Endodermal cell (in vitro differentiated cells): ENCODE data around the gene NSG1. TPM values are rescaled to one million over a fixed set of nuclear protein-coding genes. Genes with fewer than 3 reads are reported as not detected.

Experiments
- DNase-seq: peaks from one replicate; pipeline ENCODE4 v3.0.0-alpha.2; 2017
- H3K27ac ChIP-seq: 2 replicates; pipeline ENCODE4 v1.5.1; 2013; ENCODE audit warnings: mild to moderate bottlenecking, low read depth, low read length, moderate library complexity
- H3K27me3 ChIP-seq: 2 replicates; pipeline ENCODE4 v1.6.1; 2013; ENCODE audit warnings: mild to moderate bottlenecking, low read length, moderate library complexity; ENCODE audit not compliant: insufficient read depth, control insufficient read depth, poor library complexity, severe bottlenecking
- H3K36me3 ChIP-seq: 2 replicates; pipeline ENCODE4 v1.7.0; 2013; ENCODE audit warnings: mild to moderate bottlenecking, low read length, moderate library complexity; ENCODE audit not compliant: control insufficient read depth, insufficient read depth
- H3K4me1 ChIP-seq: one replicate; pipeline ENCODE4 v1.7.0; 2013; ENCODE audit warnings: low read length; ENCODE audit not compliant: control insufficient read depth, insufficient read depth
- H3K4me3 ChIP-seq: 2 replicates; pipeline ENCODE4 v1.5.1; 2013; ENCODE audit warnings: mild to moderate bottlenecking, low read length, moderate library complexity
- H3K9ac ChIP-seq: 2 replicates; pipeline ENCODE4 v1.6.1; 2013; ENCODE audit warnings: mild to moderate bottlenecking, low read length, moderate library complexity; ENCODE audit not compliant: poor library complexity, severe bottlenecking; ENCODE audit errors: extremely low read depth
- H3K9me3 ChIP-seq: 2 replicates; pipeline ENCODE4 v1.6.1; 2013; ENCODE audit warnings: mild to moderate bottlenecking, low read length, moderate library complexity; ENCODE audit not compliant: control insufficient read depth
- H3K27ac Mint-ChIP-seq: 2 replicates; pipeline ENCODE4 v1.8.0; 2020; ENCODE audit warnings: mixed read lengths
- H3K27me3 Mint-ChIP-seq: 2 replicates; pipeline ENCODE4 v1.8.0; 2021; ENCODE audit warnings: mild to moderate bottlenecking, mixed read lengths; ENCODE audit not compliant: insufficient read depth
- H3K36me3 Mint-ChIP-seq: 2 replicates; pipeline ENCODE4 v1.8.0; 2020; ENCODE audit warnings: low read depth, mixed read lengths
- H3K4me1 Mint-ChIP-seq: 2 replicates; pipeline ENCODE4 v1.8.0; 2020; ENCODE audit warnings: mixed read lengths
- H3K4me3 Mint-ChIP-seq: 2 replicates; pipeline ENCODE4 v1.8.0; 2020; ENCODE audit warnings: mild to moderate bottlenecking, moderate library complexity, mixed read lengths
- H3K9me3 Mint-ChIP-seq: 2 replicates; pipeline ENCODE4 v1.8.0; 2020; ENCODE audit warnings: mild to moderate bottlenecking, mixed read lengths
- CTCF ChIP-seq: fragments of 200-600 bp; sonication (generic); conservative IDR thresholded peaks from 2 replicates; pipeline ENCODE4 v1.5.0; 2021; ENCODE audit warnings: antibody characterized with exemption, mild to moderate bottlenecking
- WGBS, 2 experiments: methylation state at CpG; one replicate each; pipeline versions ENCODE4 v1.1.5 to v1.1.7; 2013; ENCODE audit warnings: missing lambda C conversion rate in 2 of 2, mixed read lengths in 1 of 2; ENCODE audit not compliant: insufficient coverage in 1 of 2, insufficient read length in 1 of 2; 5-methylcytosine and 5-hydroxymethylcytosine counted together
- total RNA-seq, 2 donors: library from RNA; stranded (reverse); fragmentation: NEBNext Ultra II Directional in 1 of 2; extraction: Animal tissue kit (Norgen Biotek cat#: 25700) in 1 of 2; gene quantifications; 2 replicates in 1 of 2; 3 replicates in 1 of 2; pipeline ENCODE4 v1.2.1, GENCODE V29; 2021

NSG1 gene
- total RNA-seq, 2 donors from 2014 or later = 1.8 to 6.0 TPM

- TF ChIP-seq CTCF = no peak
- H3K27ac ChIP-seq = no peak overlapping the region
- no peak overlapping the region for H3K9ac ChIP-seq
- H3K4me3 ChIP-seq = no peak overlapping the region
- H3K27me3 Mint-ChIP-seq = no peaks in the 10 kb centered on the region
- H3K36me3 ChIP-seq = peaks cover 5% of the 10 kb centered on the region
- no peaks in the 10 kb centered on the region for H3K9me3 ChIP-seq
- peaks cover 4% of the 10 kb centered on the region for H3K4me1 ChIP-seq
- peaks cover 5% of the 10 kb centered on the region for H3K9me3 Mint-ChIP-seq
- 93 to 100% methylated on average over 5 to 6 of the region's 7 CpGs for WGBS, 2 experiments
- no peak overlapping the region for H3K4me3 Mint-ChIP-seq
- no peaks in the 10 kb centered on the region for H3K27me3 ChIP-seq
- H3K27ac Mint-ChIP-seq = no peak overlapping the region
- DNase-seq = no peak
- H3K4me1 Mint-ChIP-seq = peaks cover 20% of the 10 kb centered on the region
- H3K36me3 Mint-ChIP-seq = peaks cover 16% of the 10 kb centered on the region
These were observed 26.9 kb downstream of the NSG1 start for GRCh38 chr4:4413806-4414205.

GRCh38 chr4:4415107-4415805 is 28.4 kb downstream of the NSG1 start:
- peaks cover 4% of the 10 kb centered on the region for H3K4me1 ChIP-seq
- H3K4me3 Mint-ChIP-seq = no peak overlapping the region
- H3K36me3 ChIP-seq = peaks cover 16% of the 10 kb centered on the region
- no peaks in the 10 kb centered on the region for H3K9me3 ChIP-seq
- no peak overlapping the region for H3K27ac ChIP-seq
- H3K36me3 Mint-ChIP-seq = peaks cover 23% of the 10 kb centered on the region
- no peak overlapping the region for H3K27ac Mint-ChIP-seq
- H3K9me3 Mint-ChIP-seq = peaks cover 5% of the 10 kb centered on the region
- 94% methylated on average over 9 to 19 of the region's 19 CpGs for WGBS, 2 experiments
- no peaks in the 10 kb centered on the region for H3K27me3 Mint-ChIP-seq
- H3K4me1 Mint-ChIP-seq = peaks cover 20% of the 10 kb centered on the region
- no peak for TF ChIP-seq CTCF
- no peak for DNase-seq
- no peaks in the 10 kb centered on the region for H3K27me3 ChIP-seq
- H3K9ac ChIP-seq = no peak overlapping the region
- H3K4me3 ChIP-seq = no peak overlapping the region

DNA sequence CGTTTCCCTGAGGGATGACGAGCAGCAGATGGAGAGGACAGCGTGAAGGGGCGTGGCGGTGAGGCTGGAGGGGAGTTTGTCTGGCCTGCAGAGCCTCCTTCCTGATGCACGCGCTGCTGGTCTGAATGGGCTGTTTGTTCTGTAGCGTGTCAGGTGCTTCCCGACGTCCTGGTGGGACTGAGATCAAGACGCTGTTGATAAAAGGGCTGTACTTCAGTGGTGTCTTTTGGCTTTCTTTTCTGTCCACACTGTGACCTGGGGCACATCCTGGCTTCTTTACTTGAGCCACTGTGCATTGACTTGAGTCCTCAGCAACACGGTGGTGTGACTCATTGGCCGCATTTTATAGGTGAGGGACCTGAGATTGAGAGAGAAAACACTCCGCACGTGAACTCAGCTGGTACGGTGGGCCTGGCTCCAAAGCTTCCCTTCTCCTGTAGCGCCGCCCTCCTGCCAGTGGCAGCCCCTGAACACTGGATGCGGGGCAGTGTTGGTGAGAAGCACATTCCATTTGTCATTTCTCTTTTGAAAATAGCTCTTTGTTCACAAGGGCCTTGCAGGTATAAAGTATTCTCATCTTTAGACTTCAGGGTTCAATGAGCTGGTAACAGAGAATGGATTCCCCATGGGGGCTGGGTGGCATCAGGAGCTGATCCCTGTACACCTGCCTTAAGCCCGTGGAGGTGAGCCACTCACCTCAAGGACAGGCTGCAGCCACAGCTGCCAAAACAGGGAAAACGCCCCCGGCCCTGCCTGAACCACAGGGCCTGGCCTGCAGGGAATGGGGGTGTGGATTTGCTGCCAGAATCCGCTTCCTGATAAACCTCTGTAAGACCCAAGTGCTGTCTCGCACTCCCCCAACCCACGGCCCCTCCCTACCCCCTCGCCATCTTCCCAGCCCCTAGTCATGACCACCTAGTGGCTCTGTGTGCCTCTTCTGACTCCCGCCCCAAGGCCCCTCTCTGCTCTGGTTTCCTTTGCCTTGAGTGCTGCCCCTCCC is 29.2 kb downstream of the NSG1 start:
- H3K4me1 ChIP-seq = peaks cover 4% of the 10 kb centered on the region
- H3K9me3 Mint-ChIP-seq = peaks cover 5% of the 10 kb centered on the region
- H3K36me3 Mint-ChIP-seq = peaks cover 31% of the 10 kb centered on the region
- peaks cover 20% of the 10 kb centered on the region for H3K4me1 Mint-ChIP-seq
- H3K9me3 ChIP-seq = no peaks in the 10 kb centered on the region
- no peak overlapping the region for H3K27ac Mint-ChIP-seq
- no peak for TF ChIP-seq CTCF
- no peaks in the 10 kb centered on the region for H3K27me3 ChIP-seq
- H3K36me3 ChIP-seq = peaks cover 24% of the 10 kb centered on the region
- WGBS, 2 experiments = 88 to 89% methylated on average over 19 to 27 of the region's 27 CpGs
- no peak overlapping the region for H3K9ac ChIP-seq
- DNase-seq = peak; percentile 70
- H3K4me3 Mint-ChIP-seq = no peak overlapping the region
- no peaks in the 10 kb centered on the region for H3K27me3 Mint-ChIP-seq
- H3K27ac ChIP-seq = no peak overlapping the region
- H3K4me3 ChIP-seq = no peak overlapping the region
